DOHH2 (cell line): ENCODE results near the gene ACTL7A.

ENCODE experiments used
- H3F3A ChIP-seq: fragments of 200-600 bp; sonication (generic), shearing (Covaris generic); 2 replicates; pipeline ENCODE4 v1.6.0; 2016; ENCODE audit warnings: antibody characterized with exemption, mild to moderate bottlenecking; ENCODE audit not compliant: control insufficient read depth, insufficient read depth
- H3K27ac ChIP-seq: fragments of 200-600 bp; sonication (generic); 2 replicates; pipeline ENCODE4 v1.5.1; 2014; ENCODE audit warnings: low read depth, mild to moderate bottlenecking, low read length, moderate library complexity
- H3K27me3 ChIP-seq: fragments of 200-600 bp; sonication (generic); 2 replicates; pipeline ENCODE4 v1.6.1; 2014; ENCODE audit warnings: mild to moderate bottlenecking, low read length, mixed read lengths; ENCODE audit not compliant: control insufficient read depth
- H3K36me3 ChIP-seq: fragments of 200-600 bp; sonication (generic); 2 replicates; pipeline ENCODE4 v1.6.1; 2014; ENCODE audit warnings: mild to moderate bottlenecking, low read length, moderate library complexity, mixed read lengths; ENCODE audit not compliant: control insufficient read depth
- H3K4me1 ChIP-seq: fragments of 200-600 bp; sonication (generic); 2 replicates; pipeline ENCODE4 v1.6.1; 2014; ENCODE audit warnings: mild to moderate bottlenecking, low read length, mixed read lengths; ENCODE audit not compliant: control insufficient read depth
- H3K4me2 ChIP-seq: fragments of 200-600 bp; sonication (generic); 2 replicates; pipeline ENCODE4 v1.6.0; 2014; ENCODE audit warnings: mild to moderate bottlenecking, low read length, moderate library complexity
- H3K4me3 ChIP-seq: fragments of 200-600 bp; sonication (generic); 2 replicates; pipeline ENCODE4 v1.5.1; 2014; ENCODE audit warnings: mild to moderate bottlenecking, low read length, mixed read lengths
- H3K79me2 ChIP-seq: fragments of 200-600 bp; sonication (generic); 2 replicates; pipeline ENCODE4 v1.6.1; 2014; ENCODE audit warnings: mild to moderate bottlenecking, low read length, mixed read lengths; ENCODE audit not compliant: control insufficient read depth
- H3K9me2 ChIP-seq: fragments of 200-600 bp; sonication (generic); replicated peaks from 2 replicates; pipeline ENCODE4 v1.6.1; 2014; ENCODE audit warnings: mild to moderate bottlenecking, low read length, mixed read lengths; ENCODE audit not compliant: control insufficient read depth
- H3K9me3 ChIP-seq: fragments of 200-600 bp; sonication (generic); 2 replicates; pipeline ENCODE4 v1.6.1; 2014; ENCODE audit warnings: antibody characterized with exemption, low read length, mixed read lengths; ENCODE audit not compliant: control insufficient read depth, insufficient read depth
- H4K20me1 ChIP-seq: fragments of 200-600 bp; sonication (generic); 2 replicates; pipeline ENCODE4 v1.6.0; 2014; ENCODE audit warnings: low read depth, mild to moderate bottlenecking, antibody characterized with exemption, low read length, moderate library complexity; ENCODE audit not compliant: control insufficient read depth, insufficient read depth
- CTCF ChIP-seq: fragments of 200-600 bp; sonication (generic); IDR thresholded peaks from one replicate; pipeline ENCODE4 v1.5.1; 2014; ENCODE audit warnings: antibody characterized with exemption, mild to moderate bottlenecking, low read depth, low read length; ENCODE audit not compliant: poor library complexity, severe bottlenecking
- EZH2phosphoT487 ChIP-seq: fragments of 200-600 bp; sonication (generic); IDR thresholded peaks from 2 replicates; pipeline ENCODE4 v1.6.1; 2017; ENCODE audit warnings: borderline replicate concordance, mild to moderate bottlenecking, antibody characterized with exemption, low read length, moderate library complexity, mixed read lengths

Gene ACTL7A

GRCh38 chr9:108815156-108815555 lies 46.9 kb upstream of the ACTL7A start:
- no peaks in the 10 kb centered on the region for H3F3A ChIP-seq
- no peaks in the 10 kb centered on the region for H3K9me3 ChIP-seq
- no peaks in the 10 kb centered on the region for H3K4me1 ChIP-seq
- no peak overlapping the region for H3K4me3 ChIP-seq
- H4K20me1 ChIP-seq, result no peaks in the 10 kb centered on the region
- TF ChIP-seq CTCF, result no peak
- no peak for TF ChIP-seq EZH2phosphoT487
- no peaks in the 10 kb centered on the region for H3K36me3 ChIP-seq
- no peak overlapping the region for H3K4me2 ChIP-seq
- no peaks in the 10 kb centered on the region for H3K79me2 ChIP-seq
- no peaks in the 10 kb centered on the region for H3K9me2 ChIP-seq
- no peak overlapping the region for H3K27ac ChIP-seq
- peaks cover 5% of the 10 kb centered on the region; the same call in 1 of the 2 replicates for H3K27me3 ChIP-seq

- Histone ChIP-seq H3K9me2 (no peaks in the 10 kb centered on the region), H3K4me1 (no peaks in the 10 kb centered on the region), H3K9me3 (no peaks in the 10 kb centered on the region), H3K79me2 (no peaks in the 10 kb centered on the region), H4K20me1 (no peaks in the 10 kb centered on the region), H3F3A (no peaks in the 10 kb centered on the region), H3K4me3 (no peak overlapping the region), H3K27me3 (peaks cover 5% of the 10 kb centered on the region; the same call in 1 of the 2 replicates), H3K4me2 (no peak overlapping the region), H3K27ac (no peak overlapping the region), H3K36me3 (no peaks in the 10 kb centered on the region)
- no peak for TF ChIP-seq CTCF
- no peak for TF ChIP-seq EZH2phosphoT487
Observed at GRCh38 chr9:108816037-108816436, 46.0 kb upstream of the ACTL7A start.

DNA sequence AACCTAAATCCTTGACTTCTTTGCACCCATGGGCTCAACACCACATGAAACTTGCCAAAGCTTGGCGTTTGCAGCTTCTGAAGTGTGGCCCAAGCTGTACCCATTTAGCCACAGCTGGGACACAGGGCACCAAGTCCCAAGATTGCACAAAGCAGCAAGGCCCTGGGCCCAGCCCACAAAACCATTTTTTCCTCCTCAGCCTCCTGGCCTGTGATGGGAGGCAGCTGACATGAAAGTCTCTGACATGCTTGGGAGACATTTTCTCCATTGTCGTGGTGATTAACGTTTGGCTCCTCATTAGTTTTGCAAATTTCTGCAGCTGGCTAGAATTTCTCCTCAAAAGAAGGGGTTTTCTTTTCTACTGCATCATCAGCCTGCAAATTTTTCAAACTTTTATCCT lies 38.2 kb upstream of the ACTL7A start:
- Histone ChIP-seq H3K4me1 (no peaks in the 10 kb centered on the region), H3K4me2 (no peak overlapping the region), H3K27ac (no peak overlapping the region), H3K4me3 (no peak overlapping the region), H3K79me2 (no peaks in the 10 kb centered on the region), H3F3A (no peaks in the 10 kb centered on the region), H3K36me3 (no peaks in the 10 kb centered on the region), H4K20me1 (no peaks in the 10 kb centered on the region), H3K27me3 (peaks cover 2% of the 10 kb centered on the region; the same call in 1 of the 2 replicates), H3K9me3 (no peaks in the 10 kb centered on the region), H3K9me2 (no peaks in the 10 kb centered on the region)
- TF ChIP-seq CTCF (no peak), EZH2phosphoT487 (no peak)
